Measurements from ENCODE around the gene ZGRF1. TPM values are rescaled to one million over a fixed set of nuclear protein-coding genes. Genes with fewer than 3 reads are reported as not detected.

The ZGRF1 gene
- total and polyA plus RNA-seq, 10 of the 15 experiments (the other 5 are each of a cell fraction or from before 2014, with no cell fraction given) = 8.5 to 32.1 (median 20.1) TPM

DNA sequence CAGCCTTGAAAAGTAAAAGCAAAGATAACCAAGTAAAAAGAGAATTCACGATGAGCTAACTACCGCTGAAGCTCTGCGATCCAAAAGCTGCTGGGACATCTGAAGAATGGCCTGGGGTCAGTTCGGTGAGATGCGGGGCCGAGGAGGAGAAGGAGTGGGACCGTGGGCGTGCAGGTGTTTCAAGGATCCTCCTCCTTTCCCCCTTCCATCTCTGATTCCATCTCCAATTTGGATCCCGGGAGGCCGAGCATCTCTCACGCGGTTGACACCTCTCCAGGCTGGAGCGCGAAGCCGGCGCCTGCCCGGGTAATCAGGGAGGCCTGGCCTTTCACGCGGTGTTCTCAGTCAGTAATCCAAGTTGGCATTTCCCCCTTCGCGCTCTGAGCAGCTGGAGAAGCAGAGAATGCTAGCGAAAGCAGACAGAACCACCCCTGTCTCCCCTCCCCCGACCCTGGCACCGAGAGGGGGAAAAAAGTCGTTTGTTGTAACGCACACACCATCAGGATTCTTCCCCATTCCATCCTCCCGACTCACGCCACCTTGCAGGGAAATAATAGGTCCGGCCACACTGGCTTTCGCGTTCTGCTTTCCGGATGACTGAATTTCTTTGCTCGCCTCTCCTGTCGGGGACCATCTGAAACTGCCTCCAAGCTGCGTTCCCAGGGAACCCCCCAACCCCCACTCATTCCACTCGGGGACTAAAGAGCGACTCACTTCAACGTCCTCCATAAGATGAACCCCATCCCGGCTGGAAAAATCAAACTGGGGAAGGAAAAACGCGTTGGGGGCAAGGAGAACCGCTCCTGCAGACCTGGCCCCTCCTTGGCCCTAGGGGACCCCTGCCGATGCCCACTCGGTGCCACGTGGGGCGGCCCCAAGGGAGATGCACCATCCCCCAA, 127.2 kb downstream of the ZGRF1 start:
- no peaks in the 10 kb centered on the region for H3K4me1 ChIP-seq (ENCODE audit: control insufficient read depth, insufficient read depth, low read length)
- peak overlapping the region; percentile 41 for H3K4me2 ChIP-seq (ENCODE audit: control insufficient read depth, insufficient read depth)
- ChIA-PET SMC1A (ENCODE audit: uncharacterized antibody, unreplicated experiment) (interaction anchor here (1.0 to 1.7 kb wide), 3 partner anchors 10 to 79 kb away, joined by 3 to 6 read pairs (median 5); no protein-coding TSS in a partner anchor), POLR2A (interaction anchor here (0.5 to 0.7 kb wide), 2 partner anchors 235 to 237 kb away, joined by 3 to 4 read pairs; no protein-coding TSS in a partner anchor), RAD21 (ENCODE audit: unreplicated experiment) (interaction anchor here (1.0 to 2.5 kb wide), 3 partner anchors 13 to 182 kb away, joined by 3 to 8 read pairs (median 4); no protein-coding TSS in a partner anchor), CTCF (interaction anchor here (0.6 to 2.2 kb wide), 3 partner anchors 219 to 410 kb away, joined by 3 to 5 read pairs (median 3); no protein-coding TSS in a partner anchor)
- no peaks in the 10 kb centered on the region for H3K36me3 ChIP-seq (ENCODE audit: control insufficient read depth in 2 of 2, insufficient read depth in 2 of 2, low read length in 1 of 2)
- no peaks in the 10 kb centered on the region; the same call in 2 of the 3 replicates for H3K9me3 ChIP-seq (replicated peaks; ENCODE audit: control insufficient read depth, insufficient read depth, low read length)
- intact Hi-C loops (cut with micrococcal nuclease; ENCODE audit: unreplicated experiment) (no loop called here), in situ Hi-C loops (cut with MboI) (no loop called here)
- DNase-seq (ENCODE audit: low read depth, low spot score) = no peak
- BruUV-seq (replicated peaks) = no TSS peak
- H3K27ac ChIP-seq (ENCODE audit: control insufficient read depth, insufficient read depth) = no peak overlapping the region
- ATAC-seq = no peak; the same call in 2 of the 3 replicates
- no peak overlapping the region for H3K9ac ChIP-seq (ENCODE audit: control insufficient read depth, insufficient read depth, low read length)
- 18% methylated on average over 40 of the region's 46 CpGs for WGBS (ENCODE audit: insufficient coverage, insufficient replicate concordance, low lambda C conversion rate, missing lambda C conversion rate)
- no peaks in the 10 kb centered on the region for H3K79me2 ChIP-seq (ENCODE audit: control insufficient read depth, insufficient read depth, low read length)
- no peak for FAIRE-seq
- 0 out of 2 replicates have a peak overlapping the region, but pooled peaks have one; percentile 34 for H3K4me3 ChIP-seq
- TF ChIP-seq, protein P1, sequence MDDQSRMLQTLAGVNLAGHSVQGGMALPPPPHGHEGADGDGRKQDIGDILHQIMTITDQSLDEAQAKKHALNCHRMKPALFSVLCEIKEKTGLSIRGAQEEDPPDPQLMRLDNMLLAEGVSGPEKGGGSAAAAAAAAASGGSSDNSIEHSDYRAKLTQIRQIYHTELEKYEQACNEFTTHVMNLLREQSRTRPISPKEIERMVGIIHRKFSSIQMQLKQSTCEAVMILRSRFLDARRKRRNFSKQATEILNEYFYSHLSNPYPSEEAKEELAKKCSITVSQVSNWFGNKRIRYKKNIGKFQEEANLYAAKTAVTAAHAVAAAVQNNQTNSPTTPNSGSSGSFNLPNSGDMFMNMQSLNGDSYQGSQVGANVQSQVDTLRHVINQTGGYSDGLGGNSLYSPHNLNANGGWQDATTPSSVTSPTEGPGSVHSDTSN (IDR thresholded peaks at IDR 0.05; ENCODE audit: insufficient replicate concordance, low read depth, low read length) = no peak
- no peak for TF ChIP-seq ZNF274 (IDR thresholded peaks at IDR 0.05; ENCODE audit: insufficient read depth, insufficient read length)
- TF ChIP-seq, protein P2, sequence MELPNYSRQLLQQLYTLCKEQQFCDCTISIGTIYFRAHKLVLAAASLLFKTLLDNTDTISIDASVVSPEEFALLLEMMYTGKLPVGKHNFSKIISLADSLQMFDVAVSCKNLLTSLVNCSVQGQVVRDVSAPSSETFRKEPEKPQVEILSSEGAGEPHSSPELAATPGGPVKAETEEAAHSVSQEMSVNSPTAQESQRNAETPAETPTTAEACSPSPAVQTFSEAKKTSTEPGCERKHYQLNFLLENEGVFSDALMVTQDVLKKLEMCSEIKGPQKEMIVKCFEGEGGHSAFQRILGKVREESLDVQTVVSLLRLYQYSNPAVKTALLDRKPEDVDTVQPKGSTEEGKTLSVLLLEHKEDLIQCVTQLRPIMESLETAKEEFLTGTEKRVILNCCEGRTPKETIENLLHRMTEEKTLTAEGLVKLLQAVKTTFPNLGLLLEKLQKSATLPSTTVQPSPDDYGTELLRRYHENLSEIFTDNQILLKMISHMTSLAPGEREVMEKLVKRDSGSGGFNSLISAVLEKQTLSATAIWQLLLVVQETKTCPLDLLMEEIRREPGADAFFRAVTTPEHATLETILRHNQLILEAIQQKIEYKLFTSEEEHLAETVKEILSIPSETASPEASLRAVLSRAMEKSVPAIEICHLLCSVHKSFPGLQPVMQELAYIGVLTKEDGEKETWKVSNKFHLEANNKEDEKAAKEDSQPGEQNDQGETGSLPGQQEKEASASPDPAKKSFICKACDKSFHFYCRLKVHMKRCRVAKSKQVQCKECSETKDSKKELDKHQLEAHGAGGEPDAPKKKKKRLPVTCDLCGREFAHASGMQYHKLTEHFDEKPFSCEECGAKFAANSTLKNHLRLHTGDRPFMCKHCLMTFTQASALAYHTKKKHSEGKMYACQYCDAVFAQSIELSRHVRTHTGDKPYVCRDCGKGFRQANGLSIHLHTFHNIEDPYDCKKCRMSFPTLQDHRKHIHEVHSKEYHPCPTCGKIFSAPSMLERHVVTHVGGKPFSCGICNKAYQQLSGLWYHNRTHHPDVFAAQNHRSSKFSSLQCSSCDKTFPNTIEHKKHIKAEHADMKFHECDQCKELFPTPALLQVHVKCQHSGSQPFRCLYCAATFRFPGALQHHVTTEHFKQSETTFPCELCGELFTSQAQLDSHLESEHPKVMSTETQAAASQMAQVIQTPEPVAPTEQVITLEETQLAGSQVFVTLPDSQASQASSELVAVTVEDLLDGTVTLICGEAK (IDR thresholded peaks at IDR 0.05; ENCODE audit: borderline replicate concordance) = no peak
- TF ChIP-seq, protein P3, sequence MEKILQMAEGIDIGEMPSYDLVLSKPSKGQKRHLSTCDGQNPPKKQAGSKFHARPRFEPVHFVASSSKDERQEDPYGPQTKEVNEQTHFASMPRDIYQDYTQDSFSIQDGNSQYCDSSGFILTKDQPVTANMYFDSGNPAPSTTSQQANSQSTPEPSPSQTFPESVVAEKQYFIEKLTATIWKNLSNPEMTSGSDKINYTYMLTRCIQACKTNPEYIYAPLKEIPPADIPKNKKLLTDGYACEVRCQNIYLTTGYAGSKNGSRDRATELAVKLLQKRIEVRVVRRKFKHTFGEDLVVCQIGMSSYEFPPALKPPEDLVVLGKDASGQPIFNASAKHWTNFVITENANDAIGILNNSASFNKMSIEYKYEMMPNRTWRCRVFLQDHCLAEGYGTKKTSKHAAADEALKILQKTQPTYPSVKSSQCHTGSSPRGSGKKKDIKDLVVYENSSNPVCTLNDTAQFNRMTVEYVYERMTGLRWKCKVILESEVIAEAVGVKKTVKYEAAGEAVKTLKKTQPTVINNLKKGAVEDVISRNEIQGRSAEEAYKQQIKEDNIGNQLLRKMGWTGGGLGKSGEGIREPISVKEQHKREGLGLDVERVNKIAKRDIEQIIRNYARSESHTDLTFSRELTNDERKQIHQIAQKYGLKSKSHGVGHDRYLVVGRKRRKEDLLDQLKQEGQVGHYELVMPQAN (conservative IDR thresholded peaks at IDR 0.05) = no peak
- TF ChIP-seq IKZF1 (conservative IDR thresholded peaks at IDR 0.05) = 0 out of 2 replicates have a peak, but pooled peaks have one; percentile 28
- 0 out of 2 replicates have a peak, but pooled peaks have one; percentile 13 for TF ChIP-seq EED (IDR thresholded peaks at IDR 0.05; ENCODE audit: low read depth)
- TF ChIP-seq RFX5 (IDR thresholded peaks at IDR 0.05; ENCODE audit: low read depth, low read length) = no peak
- TF ChIP-seq HDAC2 (IDR thresholded peaks at IDR 0.05) = no peak
- no peak for TF ChIP-seq NFXL1 (IDR thresholded peaks at IDR 0.05; ENCODE audit: borderline replicate concordance)
- TF ChIP-seq, protein P4, sequence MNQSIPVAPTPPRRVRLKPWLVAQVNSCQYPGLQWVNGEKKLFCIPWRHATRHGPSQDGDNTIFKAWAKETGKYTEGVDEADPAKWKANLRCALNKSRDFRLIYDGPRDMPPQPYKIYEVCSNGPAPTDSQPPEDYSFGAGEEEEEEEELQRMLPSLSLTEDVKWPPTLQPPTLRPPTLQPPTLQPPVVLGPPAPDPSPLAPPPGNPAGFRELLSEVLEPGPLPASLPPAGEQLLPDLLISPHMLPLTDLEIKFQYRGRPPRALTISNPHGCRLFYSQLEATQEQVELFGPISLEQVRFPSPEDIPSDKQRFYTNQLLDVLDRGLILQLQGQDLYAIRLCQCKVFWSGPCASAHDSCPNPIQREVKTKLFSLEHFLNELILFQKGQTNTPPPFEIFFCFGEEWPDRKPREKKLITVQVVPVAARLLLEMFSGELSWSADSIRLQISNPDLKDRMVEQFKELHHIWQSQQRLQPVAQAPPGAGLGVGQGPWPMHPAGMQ (IDR thresholded peaks at IDR 0.05; ENCODE audit: borderline replicate concordance) = no peak
- TF ChIP-seq CBX5 (IDR thresholded peaks at IDR 0.05; ENCODE audit: low read depth) = no peak
- no peak for TF ChIP-seq NR2C1 (IDR thresholded peaks at IDR 0.05)
- no peak for TF ChIP-seq BRCA1 (IDR thresholded peaks at IDR 0.05; ENCODE audit: low read depth, low read length)
- no peaks in the 10 kb centered on the region for H4K20me1 ChIP-seq (ENCODE audit: control insufficient read depth, insufficient read depth)
- H3K27me3 ChIP-seq (replicated peaks in 1 of 2; ENCODE audit: control insufficient read depth in 2 of 2, insufficient read depth in 2 of 2, low read length in 1 of 2) = peaks cover 15% of the 10 kb centered on the region in 2 experiments
- no peak overlapping the region for H2AFZ ChIP-seq (ENCODE audit: control insufficient read depth, low read depth, low read length)

Measured in GM12878 (cell line).